Measurements from ENCODE around the gene HIBCH. TPM values are rescaled to one million over a fixed set of nuclear protein-coding genes. Genes with fewer than 3 reads are reported as not detected.
A peak's percentile ranks its signal among the peaks of the same experiment; 100 is the strongest.

The HIBCH gene
- total RNA-seq, 1 experiment from 2014 or later, result 26.5 TPM

DNA sequence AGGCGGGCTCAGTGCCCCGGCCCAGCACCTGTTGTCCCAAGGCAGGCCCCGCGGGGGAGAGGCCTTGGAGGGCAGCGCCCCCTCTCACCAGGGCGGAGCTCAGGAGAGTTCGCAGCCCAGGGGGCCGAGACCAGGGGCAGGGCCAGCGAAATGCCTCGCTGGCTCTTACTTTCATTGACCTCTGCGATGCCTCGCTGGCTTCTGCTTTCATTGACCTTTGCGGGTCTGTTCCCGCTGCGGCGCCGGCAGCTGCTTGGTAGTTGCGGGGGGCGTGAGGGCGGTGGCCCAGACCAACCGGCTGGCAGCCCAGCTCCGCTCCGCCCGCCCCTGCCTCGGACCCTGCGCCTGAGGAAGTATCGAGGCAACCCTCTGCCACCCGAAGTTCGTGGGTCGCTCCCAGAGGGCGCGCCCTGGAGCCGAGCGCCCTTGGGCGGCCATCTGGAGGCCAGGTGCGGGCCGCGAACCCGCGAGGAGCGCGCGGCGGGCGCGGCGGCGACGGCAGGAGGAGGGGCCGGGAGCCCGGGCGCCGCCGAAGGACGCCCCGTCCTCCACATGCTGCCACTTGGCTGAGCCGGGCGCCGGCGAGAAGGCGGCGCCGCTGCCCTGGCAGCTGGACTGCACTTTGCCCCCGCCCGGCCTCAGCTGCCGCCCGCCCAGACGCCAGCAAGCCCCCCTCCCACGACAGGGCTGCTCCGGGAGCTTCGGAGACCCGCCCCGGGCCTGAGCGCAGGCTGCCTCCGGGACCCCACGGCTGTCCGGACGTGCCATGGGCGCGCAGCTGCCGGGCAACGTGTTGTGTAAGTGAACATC lies 139.1 kb downstream of the HIBCH start (continued):
- TF ChIP-seq, protein P1, sequence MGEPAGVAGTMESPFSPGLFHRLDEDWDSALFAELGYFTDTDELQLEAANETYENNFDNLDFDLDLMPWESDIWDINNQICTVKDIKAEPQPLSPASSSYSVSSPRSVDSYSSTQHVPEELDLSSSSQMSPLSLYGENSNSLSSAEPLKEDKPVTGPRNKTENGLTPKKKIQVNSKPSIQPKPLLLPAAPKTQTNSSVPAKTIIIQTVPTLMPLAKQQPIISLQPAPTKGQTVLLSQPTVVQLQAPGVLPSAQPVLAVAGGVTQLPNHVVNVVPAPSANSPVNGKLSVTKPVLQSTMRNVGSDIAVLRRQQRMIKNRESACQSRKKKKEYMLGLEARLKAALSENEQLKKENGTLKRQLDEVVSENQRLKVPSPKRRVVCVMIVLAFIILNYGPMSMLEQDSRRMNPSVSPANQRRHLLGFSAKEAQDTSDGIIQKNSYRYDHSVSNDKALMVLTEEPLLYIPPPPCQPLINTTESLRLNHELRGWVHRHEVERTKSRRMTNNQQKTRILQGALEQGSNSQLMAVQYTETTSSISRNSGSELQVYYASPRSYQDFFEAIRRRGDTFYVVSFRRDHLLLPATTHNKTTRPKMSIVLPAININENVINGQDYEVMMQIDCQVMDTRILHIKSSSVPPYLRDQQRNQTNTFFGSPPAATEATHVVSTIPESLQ (CRISPR knock-in tag; IDR thresholded peaks at IDR 0.05), result no peak
- TF ChIP-seq, protein P2, sequence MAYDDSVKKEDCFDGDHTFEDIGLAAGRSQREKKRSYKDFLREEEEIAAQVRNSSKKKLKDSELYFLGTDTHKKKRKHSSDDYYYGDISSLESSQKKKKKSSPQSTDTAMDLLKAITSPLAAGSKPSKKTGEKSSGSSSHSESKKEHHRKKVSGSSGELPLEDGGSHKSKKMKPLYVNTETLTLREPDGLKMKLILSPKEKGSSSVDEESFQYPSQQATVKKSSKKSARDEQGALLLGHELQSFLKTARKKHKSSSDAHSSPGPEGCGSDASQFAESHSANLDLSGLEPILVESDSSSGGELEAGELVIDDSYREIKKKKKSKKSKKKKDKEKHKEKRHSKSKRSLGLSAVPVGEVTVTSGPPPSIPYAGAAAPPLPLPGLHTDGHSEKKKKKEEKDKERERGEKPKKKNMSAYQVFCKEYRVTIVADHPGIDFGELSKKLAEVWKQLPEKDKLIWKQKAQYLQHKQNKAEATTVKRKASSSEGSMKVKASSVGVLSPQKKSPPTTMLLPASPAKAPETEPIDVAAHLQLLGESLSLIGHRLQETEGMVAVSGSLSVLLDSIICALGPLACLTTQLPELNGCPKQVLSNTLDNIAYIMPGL (CRISPR knock-in tag; IDR thresholded peaks at IDR 0.05), result peak; percentile 87
- TF ChIP-seq, protein P3, sequence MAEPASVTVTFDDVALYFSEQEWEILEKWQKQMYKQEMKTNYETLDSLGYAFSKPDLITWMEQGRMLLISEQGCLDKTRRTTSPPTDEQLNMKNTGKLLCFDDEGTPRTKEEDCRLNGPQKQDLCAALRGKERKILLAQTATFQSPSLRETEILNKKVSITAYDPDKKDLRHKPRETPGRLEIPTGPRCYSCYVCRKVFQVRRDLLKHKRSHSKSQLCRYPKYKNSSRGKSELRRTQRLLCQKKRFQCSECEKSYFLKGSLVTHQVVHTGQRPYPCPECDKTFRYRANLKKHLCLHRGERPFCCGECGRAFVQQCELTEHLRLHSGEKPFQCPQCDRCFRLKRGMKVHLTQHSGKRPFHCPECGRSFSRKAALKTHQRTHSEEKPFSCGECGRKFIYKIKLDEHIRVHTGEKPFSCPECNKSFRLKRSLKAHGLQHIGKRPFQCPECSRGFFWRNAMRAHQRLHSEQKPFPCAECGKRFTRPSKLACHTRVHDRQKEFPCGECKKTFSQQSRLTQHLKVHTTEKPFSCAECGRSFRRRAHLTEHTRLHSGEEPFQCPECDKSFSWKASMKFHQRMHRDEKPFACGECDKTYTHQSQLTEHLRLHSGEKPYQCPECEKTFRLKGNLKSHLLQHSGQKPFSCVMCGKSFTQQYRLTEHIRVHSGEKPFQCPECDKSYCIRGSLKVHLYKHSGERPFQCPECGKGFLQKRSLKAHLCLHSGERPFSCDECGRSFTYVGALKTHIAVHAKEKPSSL (CRISPR knock-in tag; conservative IDR thresholded peaks at IDR 0.05), result no peak
- TF ChIP-seq, protein P4, sequence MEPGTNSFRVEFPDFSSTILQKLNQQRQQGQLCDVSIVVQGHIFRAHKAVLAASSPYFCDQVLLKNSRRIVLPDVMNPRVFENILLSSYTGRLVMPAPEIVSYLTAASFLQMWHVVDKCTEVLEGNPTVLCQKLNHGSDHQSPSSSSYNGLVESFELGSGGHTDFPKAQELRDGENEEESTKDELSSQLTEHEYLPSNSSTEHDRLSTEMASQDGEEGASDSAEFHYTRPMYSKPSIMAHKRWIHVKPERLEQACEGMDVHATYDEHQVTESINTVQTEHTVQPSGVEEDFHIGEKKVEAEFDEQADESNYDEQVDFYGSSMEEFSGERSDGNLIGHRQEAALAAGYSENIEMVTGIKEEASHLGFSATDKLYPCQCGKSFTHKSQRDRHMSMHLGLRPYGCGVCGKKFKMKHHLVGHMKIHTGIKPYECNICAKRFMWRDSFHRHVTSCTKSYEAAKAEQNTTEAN (CRISPR knock-in tag; IDR thresholded peaks at IDR 0.05), result no peak
- TF ChIP-seq SOX15 (CRISPR knock-in tag; IDR thresholded peaks at IDR 0.05), result no peak
- no peak for TF ChIP-seq GTF2I (CRISPR knock-in tag; conservative IDR thresholded peaks at IDR 0.05)
- TF ChIP-seq, protein P5, sequence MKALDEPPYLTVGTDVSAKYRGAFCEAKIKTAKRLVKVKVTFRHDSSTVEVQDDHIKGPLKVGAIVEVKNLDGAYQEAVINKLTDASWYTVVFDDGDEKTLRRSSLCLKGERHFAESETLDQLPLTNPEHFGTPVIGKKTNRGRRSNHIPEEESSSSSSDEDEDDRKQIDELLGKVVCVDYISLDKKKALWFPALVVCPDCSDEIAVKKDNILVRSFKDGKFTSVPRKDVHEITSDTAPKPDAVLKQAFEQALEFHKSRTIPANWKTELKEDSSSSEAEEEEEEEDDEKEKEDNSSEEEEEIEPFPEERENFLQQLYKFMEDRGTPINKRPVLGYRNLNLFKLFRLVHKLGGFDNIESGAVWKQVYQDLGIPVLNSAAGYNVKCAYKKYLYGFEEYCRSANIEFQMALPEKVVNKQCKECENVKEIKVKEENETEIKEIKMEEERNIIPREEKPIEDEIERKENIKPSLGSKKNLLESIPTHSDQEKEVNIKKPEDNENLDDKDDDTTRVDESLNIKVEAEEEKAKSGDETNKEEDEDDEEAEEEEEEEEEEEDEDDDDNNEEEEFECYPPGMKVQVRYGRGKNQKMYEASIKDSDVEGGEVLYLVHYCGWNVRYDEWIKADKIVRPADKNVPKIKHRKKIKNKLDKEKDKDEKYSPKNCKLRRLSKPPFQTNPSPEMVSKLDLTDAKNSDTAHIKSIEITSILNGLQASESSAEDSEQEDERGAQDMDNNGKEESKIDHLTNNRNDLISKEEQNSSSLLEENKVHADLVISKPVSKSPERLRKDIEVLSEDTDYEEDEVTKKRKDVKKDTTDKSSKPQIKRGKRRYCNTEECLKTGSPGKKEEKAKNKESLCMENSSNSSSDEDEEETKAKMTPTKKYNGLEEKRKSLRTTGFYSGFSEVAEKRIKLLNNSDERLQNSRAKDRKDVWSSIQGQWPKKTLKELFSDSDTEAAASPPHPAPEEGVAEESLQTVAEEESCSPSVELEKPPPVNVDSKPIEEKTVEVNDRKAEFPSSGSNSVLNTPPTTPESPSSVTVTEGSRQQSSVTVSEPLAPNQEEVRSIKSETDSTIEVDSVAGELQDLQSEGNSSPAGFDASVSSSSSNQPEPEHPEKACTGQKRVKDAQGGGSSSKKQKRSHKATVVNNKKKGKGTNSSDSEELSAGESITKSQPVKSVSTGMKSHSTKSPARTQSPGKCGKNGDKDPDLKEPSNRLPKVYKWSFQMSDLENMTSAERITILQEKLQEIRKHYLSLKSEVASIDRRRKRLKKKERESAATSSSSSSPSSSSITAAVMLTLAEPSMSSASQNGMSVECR (CRISPR knock-in tag; IDR thresholded peaks at IDR 0.05; ENCODE audit: borderline replicate concordance), result 0 out of 2 replicates have a peak, but pooled peaks have one; percentile 12
- 0 out of 2 replicates have a peak, but pooled peaks have one; percentile 35 for TF ChIP-seq ESRRA (CRISPR knock-in tag; IDR thresholded peaks at IDR 0.05; ENCODE audit: borderline replicate concordance)
- TF ChIP-seq, protein P6, sequence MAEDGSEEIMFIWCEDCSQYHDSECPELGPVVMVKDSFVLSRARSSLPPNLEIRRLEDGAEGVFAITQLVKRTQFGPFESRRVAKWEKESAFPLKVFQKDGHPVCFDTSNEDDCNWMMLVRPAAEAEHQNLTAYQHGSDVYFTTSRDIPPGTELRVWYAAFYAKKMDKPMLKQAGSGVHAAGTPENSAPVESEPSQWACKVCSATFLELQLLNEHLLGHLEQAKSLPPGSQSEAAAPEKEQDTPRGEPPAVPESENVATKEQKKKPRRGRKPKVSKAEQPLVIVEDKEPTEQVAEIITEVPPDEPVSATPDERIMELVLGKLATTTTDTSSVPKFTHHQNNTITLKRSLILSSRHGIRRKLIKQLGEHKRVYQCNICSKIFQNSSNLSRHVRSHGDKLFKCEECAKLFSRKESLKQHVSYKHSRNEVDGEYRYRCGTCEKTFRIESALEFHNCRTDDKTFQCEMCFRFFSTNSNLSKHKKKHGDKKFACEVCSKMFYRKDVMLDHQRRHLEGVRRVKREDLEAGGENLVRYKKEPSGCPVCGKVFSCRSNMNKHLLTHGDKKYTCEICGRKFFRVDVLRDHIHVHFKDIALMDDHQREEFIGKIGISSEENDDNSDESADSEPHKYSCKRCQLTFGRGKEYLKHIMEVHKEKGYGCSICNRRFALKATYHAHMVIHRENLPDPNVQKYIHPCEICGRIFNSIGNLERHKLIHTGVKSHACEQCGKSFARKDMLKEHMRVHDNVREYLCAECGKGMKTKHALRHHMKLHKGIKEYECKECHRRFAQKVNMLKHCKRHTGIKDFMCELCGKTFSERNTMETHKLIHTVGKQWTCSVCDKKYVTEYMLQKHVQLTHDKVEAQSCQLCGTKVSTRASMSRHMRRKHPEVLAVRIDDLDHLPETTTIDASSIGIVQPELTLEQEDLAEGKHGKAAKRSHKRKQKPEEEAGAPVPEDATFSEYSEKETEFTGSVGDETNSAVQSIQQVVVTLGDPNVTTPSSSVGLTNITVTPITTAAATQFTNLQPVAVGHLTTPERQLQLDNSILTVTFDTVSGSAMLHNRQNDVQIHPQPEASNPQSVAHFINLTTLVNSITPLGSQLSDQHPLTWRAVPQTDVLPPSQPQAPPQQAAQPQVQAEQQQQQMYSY (CRISPR knock-in tag; IDR thresholded peaks at IDR 0.05), result no peak
- TF ChIP-seq FOXK1 (CRISPR knock-in tag; IDR thresholded peaks at IDR 0.05), result peak; percentile 51; the same call in 1 of the 2 replicates
- no peak for TF ChIP-seq ZBTB21 (CRISPR knock-in tag; IDR thresholded peaks at IDR 0.05; ENCODE audit: borderline replicate concordance)
- TF ChIP-seq IRF2 (CRISPR knock-in tag; IDR thresholded peaks at IDR 0.05; ENCODE audit: borderline replicate concordance, low read depth), result no peak
- TF ChIP-seq, protein P7, sequence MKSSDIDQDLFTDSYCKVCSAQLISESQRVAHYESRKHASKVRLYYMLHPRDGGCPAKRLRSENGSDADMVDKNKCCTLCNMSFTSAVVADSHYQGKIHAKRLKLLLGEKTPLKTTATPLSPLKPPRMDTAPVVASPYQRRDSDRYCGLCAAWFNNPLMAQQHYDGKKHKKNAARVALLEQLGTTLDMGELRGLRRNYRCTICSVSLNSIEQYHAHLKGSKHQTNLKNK (CRISPR knock-in tag; IDR thresholded peaks at IDR 0.05), result no peak
- no peak for TF ChIP-seq NFYB (CRISPR knock-in tag; conservative IDR thresholded peaks at IDR 0.05; ENCODE audit: low read depth)
- TF ChIP-seq, protein P8, sequence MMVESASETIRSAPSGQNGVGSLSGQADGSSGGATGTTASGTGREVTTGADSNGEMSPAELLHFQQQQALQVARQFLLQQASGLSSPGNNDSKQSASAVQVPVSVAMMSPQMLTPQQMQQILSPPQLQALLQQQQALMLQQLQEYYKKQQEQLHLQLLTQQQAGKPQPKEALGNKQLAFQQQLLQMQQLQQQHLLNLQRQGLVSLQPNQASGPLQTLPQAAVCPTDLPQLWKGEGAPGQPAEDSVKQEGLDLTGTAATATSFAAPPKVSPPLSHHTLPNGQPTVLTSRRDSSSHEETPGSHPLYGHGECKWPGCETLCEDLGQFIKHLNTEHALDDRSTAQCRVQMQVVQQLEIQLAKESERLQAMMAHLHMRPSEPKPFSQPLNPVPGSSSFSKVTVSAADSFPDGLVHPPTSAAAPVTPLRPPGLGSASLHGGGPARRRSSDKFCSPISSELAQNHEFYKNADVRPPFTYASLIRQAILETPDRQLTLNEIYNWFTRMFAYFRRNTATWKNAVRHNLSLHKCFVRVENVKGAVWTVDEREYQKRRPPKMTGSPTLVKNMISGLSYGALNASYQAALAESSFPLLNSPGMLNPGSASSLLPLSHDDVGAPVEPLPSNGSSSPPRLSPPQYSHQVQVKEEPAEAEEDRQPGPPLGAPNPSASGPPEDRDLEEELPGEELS (CRISPR knock-in tag; IDR thresholded peaks at IDR 0.05), result 0 out of 2 replicates have a peak, but pooled peaks have one; percentile 14
